HFFc6 (cell line): ENCODE data around the gene ANO8. TPM values are rescaled to one million over a fixed set of nuclear protein-coding genes. Genes with fewer than 3 reads are reported as not detected.
A peak's percentile ranks its signal among the peaks of the same experiment; 100 is the strongest.

ENCODE experiments used
- DNase-seq: peaks from one replicate; pipeline ENCODE4 v3.0.0-alpha.2; 2018
- H3K27ac Mint-ChIP-seq: 2 replicates; pipeline ENCODE4 v1.8.0; 2020; ENCODE audit warnings: mild to moderate bottlenecking, mixed read lengths
- H3K27me3 Mint-ChIP-seq: 2 replicates; pipeline ENCODE4 v1.8.0; 2021; ENCODE audit warnings: mild to moderate bottlenecking, moderate library complexity, mixed read lengths; ENCODE audit not compliant: insufficient read depth
- H3K36me3 Mint-ChIP-seq: 2 replicates; pipeline ENCODE4 v1.8.0; 2021; ENCODE audit warnings: low read depth, mixed read lengths
- H3K4me1 Mint-ChIP-seq: 2 replicates; pipeline ENCODE4 v1.8.0; 2020; ENCODE audit warnings: low read depth, mixed read lengths
- H3K4me3 Mint-ChIP-seq: 2 replicates; pipeline ENCODE4 v1.8.0; 2020; ENCODE audit warnings: mild to moderate bottlenecking, moderate library complexity, mixed read lengths
- H3K9me3 Mint-ChIP-seq: 2 replicates; pipeline ENCODE4 v1.8.0; 2020; ENCODE audit warnings: mild to moderate bottlenecking, mixed read lengths
- total RNA-seq, 6 experiments: library from RNA; stranded (reverse); fragmentation: NEBNext Ultra II Directional; extraction: Animal tissue kit (Norgen Biotek cat#: 25700); gene quantifications; 2 replicates in 1 of 6; 3 replicates in 5 of 6; pipeline ENCODE4 v1.2.3, GENCODE V29; 2021
- TF ChIP-seq, protein P1 (sequence below): fragments of 200-600 bp; sonication (generic); IDR thresholded peaks from 2 replicates; pipeline ENCODE4 v1.5.0; 2021; ENCODE audit warnings: antibody characterized with exemption, mild to moderate bottlenecking

Gene ANO8
- total RNA-seq, 6 experiments from 2014 or later = 4.4 to 6.0 (median 5.0) TPM

DNA sequence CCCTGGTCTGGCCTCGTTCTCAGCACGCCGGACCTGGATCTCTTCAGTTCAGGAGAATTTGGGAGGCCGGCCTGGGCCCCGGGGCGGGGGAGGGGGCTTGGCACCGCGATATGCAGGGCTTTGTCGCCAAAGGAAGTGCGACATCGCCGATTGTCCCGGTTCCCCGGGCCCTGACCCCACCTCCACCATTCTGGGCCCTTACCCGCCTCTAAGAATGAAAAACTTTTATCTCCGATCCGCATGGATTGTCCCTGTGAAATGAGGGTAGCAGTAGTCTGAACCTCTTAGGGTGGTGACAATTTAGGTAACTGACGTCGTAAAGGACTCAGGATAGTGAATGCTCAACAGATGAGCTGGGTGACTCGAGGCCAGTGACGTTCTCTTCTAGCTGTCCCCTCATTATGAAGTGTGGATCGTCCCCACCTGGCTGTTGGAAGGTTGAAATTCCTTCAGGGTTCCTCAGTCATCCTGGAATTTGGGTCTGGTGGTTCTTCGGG is 24.6 kb downstream of the ANO8 start:
- TF ChIP-seq, protein P1, sequence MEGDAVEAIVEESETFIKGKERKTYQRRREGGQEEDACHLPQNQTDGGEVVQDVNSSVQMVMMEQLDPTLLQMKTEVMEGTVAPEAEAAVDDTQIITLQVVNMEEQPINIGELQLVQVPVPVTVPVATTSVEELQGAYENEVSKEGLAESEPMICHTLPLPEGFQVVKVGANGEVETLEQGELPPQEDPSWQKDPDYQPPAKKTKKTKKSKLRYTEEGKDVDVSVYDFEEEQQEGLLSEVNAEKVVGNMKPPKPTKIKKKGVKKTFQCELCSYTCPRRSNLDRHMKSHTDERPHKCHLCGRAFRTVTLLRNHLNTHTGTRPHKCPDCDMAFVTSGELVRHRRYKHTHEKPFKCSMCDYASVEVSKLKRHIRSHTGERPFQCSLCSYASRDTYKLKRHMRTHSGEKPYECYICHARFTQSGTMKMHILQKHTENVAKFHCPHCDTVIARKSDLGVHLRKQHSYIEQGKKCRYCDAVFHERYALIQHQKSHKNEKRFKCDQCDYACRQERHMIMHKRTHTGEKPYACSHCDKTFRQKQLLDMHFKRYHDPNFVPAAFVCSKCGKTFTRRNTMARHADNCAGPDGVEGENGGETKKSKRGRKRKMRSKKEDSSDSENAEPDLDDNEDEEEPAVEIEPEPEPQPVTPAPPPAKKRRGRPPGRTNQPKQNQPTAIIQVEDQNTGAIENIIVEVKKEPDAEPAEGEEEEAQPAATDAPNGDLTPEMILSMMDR = no peak
- DNase-seq = no peak
- peaks cover 11% of the 10 kb centered on the region for H3K36me3 Mint-ChIP-seq
- peak overlapping the region; percentile 88 for H3K27ac Mint-ChIP-seq
- H3K4me1 Mint-ChIP-seq = peaks cover 40% of the 10 kb centered on the region
- peak overlapping the region; percentile 90 for H3K4me3 Mint-ChIP-seq
- H3K27me3 Mint-ChIP-seq = no peaks in the 10 kb centered on the region; the same call in 1 of the 2 replicates
- no peaks in the 10 kb centered on the region for H3K9me3 Mint-ChIP-seq

DNA sequence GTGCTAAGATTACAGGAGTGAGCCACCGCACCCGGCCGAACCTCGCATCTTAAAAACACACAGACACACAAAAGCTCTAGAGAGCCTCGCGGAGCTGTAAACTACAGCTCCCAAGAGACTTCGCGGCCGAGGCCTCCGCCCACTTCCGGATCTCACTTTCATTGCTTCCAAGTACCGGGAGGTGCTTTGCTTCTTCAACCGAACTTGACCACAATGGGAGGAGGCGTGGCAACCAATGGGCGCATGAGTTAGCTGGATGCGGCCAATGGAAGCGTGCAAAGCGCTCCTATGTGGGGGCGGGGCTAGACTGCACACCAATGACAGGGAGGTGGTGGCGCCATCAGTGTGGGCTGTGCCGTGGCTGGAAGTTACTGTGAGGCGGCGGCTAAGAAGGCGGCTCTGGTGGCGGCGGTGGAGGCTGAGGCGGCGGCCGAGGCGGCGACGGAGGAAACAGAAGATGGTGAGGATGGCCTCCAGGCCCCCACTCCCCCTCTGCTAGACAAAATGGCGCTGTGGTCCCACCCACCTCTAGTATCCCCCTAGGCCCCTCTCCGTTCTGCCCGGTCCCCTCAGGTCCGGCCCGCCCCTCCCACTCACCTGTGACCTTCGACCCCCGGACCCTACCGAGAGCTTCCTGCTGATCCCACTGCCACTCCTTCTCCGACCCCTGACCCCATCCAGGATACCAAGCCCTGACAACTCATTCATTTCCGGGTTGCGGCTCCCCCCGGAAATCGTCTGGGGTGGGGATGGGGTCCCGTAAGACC is 25.3 kb downstream of the ANO8 start, which contains the start of gene DDA1:
Gene DDA1, plus strand, starts transcription at position 366 of the 767 bp plus-strand sequence. Its CDS starts 92 bp downstream, at position 458.
- Mint-ChIP-seq H3K27ac (peak within 1 kb of the TSS; percentile 88), H3K4me1 (peaks cover 46% of the 10 kb centered on the region), H3K36me3 (peaks cover 11% of the 10 kb centered on the region), H3K27me3 (no peaks in the 10 kb centered on the region; the same call in 1 of the 2 replicates), H3K4me3 (peak within 1 kb of the TSS; percentile 90), H3K9me3 (no peaks in the 10 kb centered on the region)
- DNase-seq = peak; percentile 100
- TF ChIP-seq, protein P1 = no peak

DNA sequence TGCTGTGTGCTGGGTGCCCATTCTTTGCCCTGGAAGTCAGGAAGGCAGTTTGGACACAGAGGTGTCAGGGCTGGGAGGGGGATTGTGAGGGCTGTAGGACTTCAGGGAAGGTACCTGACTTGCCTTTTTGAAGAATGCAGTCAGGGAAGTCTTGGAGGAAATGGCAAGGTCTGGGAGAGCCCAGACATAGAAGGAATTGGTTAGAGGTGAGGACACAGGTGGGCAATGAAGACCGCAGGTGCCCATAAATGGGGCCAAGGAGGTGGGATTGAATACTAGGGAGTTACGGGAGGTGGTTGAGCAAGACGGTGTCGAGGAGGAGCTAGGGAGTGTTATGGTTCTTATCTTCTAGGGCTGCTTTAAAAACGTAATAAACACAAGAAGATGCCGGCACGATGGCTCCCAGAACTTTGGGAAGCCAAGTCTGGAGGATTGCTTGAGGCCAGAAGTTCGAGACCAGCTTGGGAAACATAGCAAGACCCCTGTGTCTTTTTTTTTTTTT is 26.7 kb downstream of the ANO8 start:
- TF ChIP-seq, protein P1 = no peak
- no peak for DNase-seq
- no peak overlapping the region for H3K27ac Mint-ChIP-seq
- H3K36me3 Mint-ChIP-seq = peaks cover 11% of the 10 kb centered on the region
- H3K9me3 Mint-ChIP-seq = no peaks in the 10 kb centered on the region
- peaks cover 57% of the 10 kb centered on the region for H3K4me1 Mint-ChIP-seq
- peak overlapping the region; percentile 4; the same call in 1 of the 2 replicates for H3K4me3 Mint-ChIP-seq
- no peaks in the 10 kb centered on the region; the same call in 1 of the 2 replicates for H3K27me3 Mint-ChIP-seq

DNA sequence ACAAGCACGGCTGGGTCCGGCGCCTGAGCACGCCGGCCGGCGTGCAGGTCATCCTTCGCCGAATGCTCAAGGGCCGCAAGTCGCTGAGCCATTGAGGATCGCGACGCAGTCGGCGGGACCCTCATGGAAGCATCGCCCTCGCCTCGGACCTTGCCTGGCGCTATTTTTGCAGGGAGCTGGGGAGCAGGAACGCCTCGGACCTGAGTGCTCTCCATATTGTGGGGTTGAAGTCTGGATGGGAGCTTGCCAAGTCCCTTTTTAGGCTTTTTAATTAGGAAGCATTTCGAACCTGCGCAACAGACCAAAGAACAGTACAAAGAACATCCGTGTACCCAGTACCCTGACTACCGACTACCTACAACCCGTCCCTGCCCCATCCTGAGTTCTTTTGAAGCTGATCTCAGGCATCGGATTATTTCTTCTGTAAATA is 28.4 kb downstream of the ANO8 start:
- peak overlapping the region; percentile 92 for H3K4me3 Mint-ChIP-seq
- no peak for DNase-seq
- TF ChIP-seq, protein P1 = no peak
- no peaks in the 10 kb centered on the region for H3K9me3 Mint-ChIP-seq
- H3K36me3 Mint-ChIP-seq = peaks cover 12% of the 10 kb centered on the region
- peaks cover 52% of the 10 kb centered on the region for H3K4me1 Mint-ChIP-seq
- H3K27me3 Mint-ChIP-seq = no peaks in the 10 kb centered on the region; the same call in none of the 2 replicates
- peak overlapping the region; percentile 77 for H3K27ac Mint-ChIP-seq

DNA sequence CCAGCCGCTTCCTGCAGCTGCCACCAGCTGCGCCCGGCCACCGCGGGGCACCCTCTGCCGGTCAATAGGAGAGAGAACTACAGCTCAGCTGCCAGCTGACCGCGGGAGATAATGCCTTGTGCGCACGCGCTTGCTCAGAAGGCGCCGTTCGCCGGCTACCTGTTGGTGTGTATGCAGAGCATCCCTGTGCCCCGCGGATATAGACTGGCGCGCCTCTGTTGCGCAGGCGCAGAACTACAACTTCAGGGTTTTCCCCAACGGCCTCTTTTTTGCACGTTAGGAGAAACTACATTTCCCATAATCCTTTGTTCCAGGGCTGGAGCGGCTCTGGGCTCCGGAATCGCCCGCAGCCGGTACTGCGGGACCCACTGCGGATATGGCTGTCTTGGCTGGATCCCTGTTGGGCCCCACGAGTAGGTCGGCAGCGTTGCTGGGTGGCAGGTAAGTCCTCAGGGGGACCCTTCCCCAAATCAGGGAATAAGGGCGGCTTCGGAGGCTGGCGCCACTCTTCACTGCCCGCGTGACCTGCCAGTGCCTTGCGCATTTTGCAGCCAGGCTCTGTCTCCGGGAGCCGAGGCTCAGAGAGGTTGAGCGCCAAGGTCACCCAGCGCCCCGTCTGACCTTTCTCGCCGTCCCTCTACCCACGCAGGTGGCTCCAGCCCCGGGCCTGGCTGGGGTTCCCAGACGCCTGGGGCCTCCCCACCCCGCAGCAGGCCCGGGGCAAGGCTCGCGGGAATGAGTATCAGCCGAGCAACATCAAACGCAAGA is 29.0 kb downstream of the ANO8 start, which contains the start of gene MRPL34:
Gene MRPL34, plus strand, starts transcription at position 356 of the 768 bp plus-strand sequence. Its CDS starts 21 bp downstream, at position 377.
- Mint-ChIP-seq H3K4me1 (peaks cover 48% of the 10 kb centered on the region), H3K4me3 (peak within 1 kb of the TSS; percentile 92), H3K27ac (peak within 1 kb of the TSS; percentile 77), H3K9me3 (no peaks in the 10 kb centered on the region), H3K27me3 (no peaks in the 10 kb centered on the region; the same call in none of the 2 replicates), H3K36me3 (peaks cover 12% of the 10 kb centered on the region)
- TF ChIP-seq, protein P1 = peak; percentile 85
- peak; percentile 99 for DNase-seq
